Neural cell (in vitro differentiated cells): ENCODE data around the gene CLEC2D.

ENCODE experiments used
- CTCF ChIP-seq: fragments of 450-650 bp; IDR thresholded peaks from 2 replicates; pipeline ENCODE4 v1.5.1; 2014; ENCODE audit warnings: antibody characterized with exemption, mild to moderate bottlenecking, moderate library complexity; ENCODE audit not compliant: poor library complexity, severe bottlenecking
- EP300 ChIP-seq: fragments of 450-650 bp; conservative IDR thresholded peaks from 2 replicates; pipeline ENCODE4 v1.6.1; 2014; ENCODE audit warnings: antibody characterized with exemption, mild to moderate bottlenecking, moderate library complexity; ENCODE audit not compliant: poor library complexity, severe bottlenecking
- EZH2 ChIP-seq: fragments of 200-600, 300-800 bp; shearing (Covaris generic), sonication (generic); IDR thresholded peaks from 2 replicates; pipeline ENCODE4 v1.6.1; 2014; ENCODE audit warnings: antibody characterized with exemption, low read length, borderline replicate concordance, mild to moderate bottlenecking; ENCODE audit not compliant: insufficient read depth, poor library complexity, severe bottlenecking
- MXI1 ChIP-seq: fragments of 450-650 bp; conservative IDR thresholded peaks from 2 replicates; pipeline ENCODE4 v1.6.1; 2014; ENCODE audit warnings: antibody characterized with exemption, mild to moderate bottlenecking; ENCODE audit not compliant: poor library complexity, severe bottlenecking
- POLR2AphosphoS5 ChIP-seq: IDR thresholded peaks from 2 replicates; pipeline ENCODE4 v1.6.1; 2012
- RAD21 ChIP-seq: fragments of 450-650 bp; conservative IDR thresholded peaks from 2 replicates; pipeline ENCODE4 v1.6.1; 2014; ENCODE audit warnings: antibody characterized with exemption, mild to moderate bottlenecking, moderate library complexity
- REST ChIP-seq: IDR thresholded peaks from 2 replicates; pipeline ENCODE4 v1.6.1; 2012; ENCODE audit warnings: borderline replicate concordance
- SMC3 ChIP-seq: fragments of 450-650 bp; conservative IDR thresholded peaks from 2 replicates; pipeline ENCODE4 v1.6.1; 2014; ENCODE audit warnings: antibody characterized with exemption, mild to moderate bottlenecking, moderate library complexity; ENCODE audit not compliant: poor library complexity
- TAF1 ChIP-seq: IDR thresholded peaks from 2 replicates; pipeline ENCODE4 v1.6.1; 2012; ENCODE audit warnings: low read depth

GRCh38 chr12:9731393-9731792 is 61.9 kb downstream of the CLEC2D start:
- TF ChIP-seq CTCF (no peak), EZH2 (no peak), EP300 (no peak), SMC3 (no peak), TAF1 (no peak), POLR2AphosphoS5 (no peak), MXI1 (no peak), REST (no peak), RAD21 (no peak)
